H9 (cell line): ENCODE measurements around the gene CSNK1A1. TPM values are rescaled to one million over a fixed set of nuclear protein-coding genes. Genes with fewer than 3 reads are reported as not detected.
A peak's percentile ranks its signal among the peaks of the same experiment; 100 is the strongest.

Source experiments
- DNase-seq: peaks from one replicate; pipeline ENCODE4 v3.0.0-alpha.2; 2017
- H2AFZ ChIP-seq: one replicate; pipeline ENCODE4 v1.6.1; 2013; ENCODE audit warnings: mild to moderate bottlenecking, low read length, control low read depth, moderate library complexity
- H2AK5ac ChIP-seq: 2 replicates; pipeline ENCODE4 v1.6.1; 2013; ENCODE audit warnings: low read length, control low read depth, mixed read lengths; ENCODE audit not compliant: insufficient read length
- H2BK120ac ChIP-seq: one replicate; pipeline ENCODE4 v1.6.1; 2013; ENCODE audit warnings: low read depth, mild to moderate bottlenecking, low read length, control low read depth, inconsistent platforms; ENCODE audit not compliant: poor library complexity, severe bottlenecking
- H2BK12ac ChIP-seq: 2 replicates; pipeline ENCODE4 v1.6.1; 2013; ENCODE audit warnings: low read length, control low read depth, mixed read lengths, low read depth; ENCODE audit not compliant: insufficient read length
- H2BK15ac ChIP-seq: 2 replicates; pipeline ENCODE4 v1.6.1; 2013; ENCODE audit warnings: low read depth, low read length, control low read depth
- H2BK20ac ChIP-seq: one replicate; pipeline ENCODE4 v1.6.1; 2013; ENCODE audit warnings: low read depth, mild to moderate bottlenecking, low read length, control low read depth, inconsistent platforms; ENCODE audit not compliant: poor library complexity, severe bottlenecking
- H2BK5ac ChIP-seq: 2 replicates; pipeline ENCODE4 v1.6.1; 2013; ENCODE audit warnings: low read length, control low read depth, mixed read lengths; ENCODE audit not compliant: insufficient read length
- H3K14ac ChIP-seq: 2 replicates; pipeline ENCODE4 v1.6.1; 2013; ENCODE audit warnings: low read length, control low read depth; ENCODE audit not compliant: insufficient read depth
- H3K18ac ChIP-seq: 2 replicates; pipeline ENCODE4 v1.6.1; 2013; ENCODE audit warnings: low read depth, mild to moderate bottlenecking, mixed read lengths, low read length, control low read depth; ENCODE audit not compliant: insufficient read length
- H3K23ac ChIP-seq: 2 replicates; pipeline ENCODE4 v1.6.1; 2013; ENCODE audit warnings: low read length, control low read depth, mixed read lengths, low read depth; ENCODE audit not compliant: insufficient read length
- H3K23me2 ChIP-seq: 2 replicates; pipeline ENCODE4 v1.6.1; 2013; ENCODE audit warnings: low read depth, mild to moderate bottlenecking, mixed read lengths, low read length, control low read depth; ENCODE audit not compliant: insufficient read length, poor library complexity, severe bottlenecking
- H3K27ac ChIP-seq: 2 replicates; pipeline ENCODE4 v1.5.1; 2013; ENCODE audit warnings: low read length, control low read depth, mixed read lengths, low read depth; ENCODE audit not compliant: insufficient read length
- H3K27me3 ChIP-seq: 2 replicates; pipeline ENCODE4 v1.6.1; 2013; ENCODE audit warnings: low read length, control low read depth, inconsistent platforms; ENCODE audit not compliant: insufficient read depth
- H3K4ac ChIP-seq: 2 replicates; pipeline ENCODE4 v1.6.1; 2013; ENCODE audit warnings: low read depth, mild to moderate bottlenecking, control low read depth, inconsistent platforms, low read length, moderate library complexity
- H3K4me1 ChIP-seq: 2 replicates; pipeline ENCODE4 v1.6.1; 2013; ENCODE audit warnings: low read length, control low read depth, inconsistent platforms; ENCODE audit not compliant: insufficient read depth
- H3K4me2 ChIP-seq: 2 replicates; pipeline ENCODE4 v1.6.1; 2013; ENCODE audit warnings: low read length, control low read depth, mixed read lengths; ENCODE audit not compliant: insufficient read length, insufficient read depth
- H3K56ac ChIP-seq: 2 replicates; pipeline ENCODE4 v1.6.1; 2013; ENCODE audit warnings: low read depth, mild to moderate bottlenecking, mixed read lengths, low read length, control low read depth; ENCODE audit not compliant: insufficient read length
- H3K79me1 ChIP-seq: 2 replicates; pipeline ENCODE4 v1.6.1; 2013; ENCODE audit warnings: low read depth, mild to moderate bottlenecking, moderate library complexity, low read length, control low read depth, inconsistent platforms; ENCODE audit not compliant: insufficient read depth, poor library complexity, severe bottlenecking
- H3K79me2 ChIP-seq: 2 replicates; pipeline ENCODE4 v1.6.1; 2013; ENCODE audit warnings: low read length, control low read depth, inconsistent platforms; ENCODE audit not compliant: insufficient read depth
- H3K9ac ChIP-seq: 2 replicates; pipeline ENCODE4 v1.6.1; 2013; ENCODE audit warnings: low read length, control low read depth, mixed read lengths; ENCODE audit not compliant: insufficient read length; ENCODE audit errors: extremely low read depth
- H3K9me3 ChIP-seq: one replicate; pipeline ENCODE4 v1.6.1; 2013; ENCODE audit warnings: low read depth, low read length, inconsistent platforms; ENCODE audit not compliant: control insufficient read depth
- H3T11ph ChIP-seq: one replicate; pipeline ENCODE4 v1.6.1; 2013; ENCODE audit warnings: mild to moderate bottlenecking, low read length, control low read depth, inconsistent platforms
- H4K20me1 ChIP-seq: one replicate; pipeline ENCODE4 v1.6.1; 2013; ENCODE audit not compliant: control insufficient read depth, insufficient read length, insufficient read depth
- H4K5ac ChIP-seq: 2 replicates; pipeline ENCODE4 v1.6.1; 2013; ENCODE audit warnings: low read depth, mild to moderate bottlenecking, mixed read lengths, low read length, control low read depth; ENCODE audit not compliant: insufficient read length
- H4K8ac ChIP-seq: replicated peaks from 2 replicates; pipeline ENCODE4 v1.6.1; 2013; ENCODE audit warnings: low read length, control low read depth, mixed read lengths, low read depth; ENCODE audit not compliant: insufficient read length
- H4K91ac ChIP-seq: 2 replicates; pipeline ENCODE4 v1.6.1; 2013; ENCODE audit warnings: low read depth, mild to moderate bottlenecking, moderate library complexity, mixed read lengths, low read length, control low read depth; ENCODE audit not compliant: insufficient read length
- H3K27ac Mint-ChIP-seq, 3 experiments: 2 replicates in 2 of 3; 3 replicates in 1 of 3; pipeline ENCODE4 v1.8.0; 2020 to 2021; ENCODE audit warnings: mixed read lengths in 3 of 3, mild to moderate bottlenecking in 1 of 3, moderate library complexity in 1 of 3
- H3K27me3 Mint-ChIP-seq: 2 replicates; pipeline ENCODE4 v1.8.0; 2021; ENCODE audit warnings: low read depth, mild to moderate bottlenecking, moderate library complexity, mixed read lengths
- H3K36me3 Mint-ChIP-seq, 3 experiments: 2 replicates in 2 of 3; 3 replicates in 1 of 3; pipeline ENCODE4 v1.8.0; 2020 to 2021; ENCODE audit warnings: low read depth in 3 of 3, mixed read lengths in 3 of 3; ENCODE audit not compliant: insufficient read depth in 1 of 3
- H3K4me1 Mint-ChIP-seq, 2 experiments: 2 replicates each; pipeline ENCODE4 v1.8.0; 2020; ENCODE audit warnings: mixed read lengths in 2 of 2
- H3K4me3 Mint-ChIP-seq, 2 experiments: 2 replicates in 1 of 2; 3 replicates in 1 of 2; pipeline ENCODE4 v1.8.0; 2020 to 2021; ENCODE audit warnings: mild to moderate bottlenecking in 2 of 2, mixed read lengths in 2 of 2, moderate library complexity in 1 of 2
- H3K9me3 Mint-ChIP-seq, 2 experiments: 2 replicates in 1 of 2; 3 replicates in 1 of 2; pipeline ENCODE4 v1.8.0; 2020; ENCODE audit warnings: mild to moderate bottlenecking in 2 of 2, mixed read lengths in 2 of 2, moderate library complexity in 1 of 2
- WGBS: extraction: QIAGEN DNeasy Blood & Tissue Kit; methylation state at CpG from one replicate; pipeline ENCODE4 v1.1.7; 2013; ENCODE audit warnings: missing lambda C conversion rate, low lambda C conversion rate, mixed read lengths; ENCODE audit not compliant: insufficient read length; ENCODE audit errors: extremely low coverage; 5-methylcytosine and 5-hydroxymethylcytosine counted together
- total RNA-seq: library from RNA; stranded (reverse); gene quantifications from 2 replicates; pipeline ENCODE4 v1.2.1, GENCODE V29; 2021
- TF ChIP-seq, protein P1 (sequence below): fragments of 200-600 bp; sonication (generic); conservative IDR thresholded peaks from 3 replicates; pipeline ENCODE4 v1.8.0; 2021; ENCODE audit warnings: antibody characterized with exemption, mild to moderate bottlenecking

CSNK1A1 gene
- total RNA-seq, 1 experiment from 2014 or later = 310 TPM

DNA sequence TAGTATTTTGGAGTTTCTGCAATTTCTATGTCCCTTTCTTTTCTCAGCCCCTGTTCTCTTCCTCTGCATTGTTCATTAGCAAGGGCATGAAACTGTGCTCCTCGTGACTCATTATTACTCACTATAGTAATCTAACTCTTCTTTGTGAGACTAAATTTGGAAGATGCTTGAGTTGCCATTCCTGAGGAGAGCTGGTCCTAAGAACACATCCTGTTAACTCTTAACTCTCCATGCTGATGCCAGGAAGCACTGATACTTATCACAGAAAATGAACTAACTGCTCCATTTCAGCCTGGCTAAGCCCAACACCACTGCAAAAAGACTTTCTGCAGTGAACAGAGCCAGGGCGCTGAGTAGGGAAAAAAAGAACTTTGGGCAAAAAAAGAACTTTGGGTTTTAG is 10.6 kb upstream of the CSNK1A1 start:
- no peak overlapping the region for H3K4ac ChIP-seq
- no peak overlapping the region for H2AK5ac ChIP-seq
- no peak overlapping the region for H2BK5ac ChIP-seq
- no peaks in the 10 kb centered on the region for H3K27me3 ChIP-seq
- no peak overlapping the region for H4K8ac ChIP-seq
- Mint-ChIP-seq H3K27ac (peak overlapping the region; percentile 76 to 94 (median 92); a peak in 4 of 7 replicates), H3K4me1 (peaks cover 23 to 31% of the 10 kb centered on the region in 2 experiments), H3K4me3 (no peak overlapping the region), H3K9me3 (no peaks in the 10 kb centered on the region), H3K36me3 (no peaks in the 10 kb centered on the region), H3K27me3 (no peaks in the 10 kb centered on the region)
- H3K23me2 ChIP-seq = no peaks in the 10 kb centered on the region
- no peak overlapping the region for H3K9ac ChIP-seq
- H3K56ac ChIP-seq = no peak overlapping the region
- no peak overlapping the region for H4K91ac ChIP-seq
- no peaks in the 10 kb centered on the region for H3K9me3 ChIP-seq
- H3K18ac ChIP-seq = no peak overlapping the region
- no peaks in the 10 kb centered on the region for H3K79me1 ChIP-seq
- no peak overlapping the region for H4K5ac ChIP-seq
- no peak overlapping the region for H3T11ph ChIP-seq
- TF ChIP-seq, protein P1, sequence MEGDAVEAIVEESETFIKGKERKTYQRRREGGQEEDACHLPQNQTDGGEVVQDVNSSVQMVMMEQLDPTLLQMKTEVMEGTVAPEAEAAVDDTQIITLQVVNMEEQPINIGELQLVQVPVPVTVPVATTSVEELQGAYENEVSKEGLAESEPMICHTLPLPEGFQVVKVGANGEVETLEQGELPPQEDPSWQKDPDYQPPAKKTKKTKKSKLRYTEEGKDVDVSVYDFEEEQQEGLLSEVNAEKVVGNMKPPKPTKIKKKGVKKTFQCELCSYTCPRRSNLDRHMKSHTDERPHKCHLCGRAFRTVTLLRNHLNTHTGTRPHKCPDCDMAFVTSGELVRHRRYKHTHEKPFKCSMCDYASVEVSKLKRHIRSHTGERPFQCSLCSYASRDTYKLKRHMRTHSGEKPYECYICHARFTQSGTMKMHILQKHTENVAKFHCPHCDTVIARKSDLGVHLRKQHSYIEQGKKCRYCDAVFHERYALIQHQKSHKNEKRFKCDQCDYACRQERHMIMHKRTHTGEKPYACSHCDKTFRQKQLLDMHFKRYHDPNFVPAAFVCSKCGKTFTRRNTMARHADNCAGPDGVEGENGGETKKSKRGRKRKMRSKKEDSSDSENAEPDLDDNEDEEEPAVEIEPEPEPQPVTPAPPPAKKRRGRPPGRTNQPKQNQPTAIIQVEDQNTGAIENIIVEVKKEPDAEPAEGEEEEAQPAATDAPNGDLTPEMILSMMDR = no peak
- no peak overlapping the region for H2AFZ ChIP-seq
- peak overlapping the region; percentile 12 for H3K4me2 ChIP-seq
- no peak overlapping the region for H3K23ac ChIP-seq
- no peaks in the 10 kb centered on the region for H3K79me2 ChIP-seq
- H4K20me1 ChIP-seq = no peaks in the 10 kb centered on the region
- WGBS = no CpG with 5 or more reads among the region's 2 CpGs
- peak overlapping the region; percentile 88 for H2BK120ac ChIP-seq
- H2BK12ac ChIP-seq = no peak overlapping the region
- H2BK15ac ChIP-seq = no peak overlapping the region
- DNase-seq = peak; percentile 42
- peak overlapping the region; percentile 70 for H3K27ac ChIP-seq
- H3K4me1 ChIP-seq = peaks cover 6% of the 10 kb centered on the region
- H3K14ac ChIP-seq = no peak overlapping the region
- H2BK20ac ChIP-seq = peak overlapping the region; percentile 91
